NB4 (cell line): ENCODE results near the gene CAPNS2.

Source experiments
- DNase-seq: peaks from one replicate; pipeline ENCODE4 v3.0.0; 2010; ENCODE audit warnings: low read depth
- H3K4me3 ChIP-seq: one replicate; pipeline ENCODE4 v1.5.1; 2011; ENCODE audit warnings: mild to moderate bottlenecking, low read depth, low read length, moderate library complexity
- CTCF ChIP-seq: IDR thresholded peaks from one replicate; pipeline ENCODE4 v1.5.1; 2012; ENCODE audit warnings: low read depth, low read length
- MYC ChIP-seq: IDR thresholded peaks from 2 replicates; pipeline ENCODE4 v1.6.1; 2011; ENCODE audit warnings: low read depth, low read length
- POLR2A ChIP-seq: IDR thresholded peaks from 2 replicates; pipeline ENCODE4 v1.6.1; 2011; ENCODE audit warnings: mild to moderate bottlenecking; ENCODE audit not compliant: insufficient read length; ENCODE audit errors: extremely low read depth
- TF ChIP-seq, protein P1 (sequence below): IDR thresholded peaks from 2 replicates; pipeline ENCODE4 v1.6.1; 2011; ENCODE audit warnings: low read depth, low read length

The CAPNS2 gene

GRCh38 chr16:55561319-55561848 lies 5.1 kb upstream of the CAPNS2 start:
- DNase-seq, result no peak

DNA sequence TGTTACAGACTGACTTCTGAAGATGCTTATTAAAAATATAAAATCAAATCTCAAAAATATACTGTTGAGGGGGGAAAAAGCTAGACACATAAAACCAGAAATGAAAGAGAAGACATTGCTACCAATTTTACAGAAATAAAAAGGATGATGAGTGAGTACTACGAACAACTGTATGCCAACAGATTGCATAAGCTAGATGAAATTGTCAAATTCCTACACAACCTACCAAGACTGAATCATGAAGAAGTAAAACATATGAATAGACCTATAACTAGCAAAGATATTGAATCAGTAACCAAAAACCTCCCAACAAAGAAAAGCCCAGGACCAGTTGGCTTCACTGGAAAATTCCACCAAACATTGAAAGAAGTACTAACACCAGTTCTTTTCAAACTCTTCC lies 3.5 kb upstream of the CAPNS2 start:
- no peak overlapping the region for H3K4me3 ChIP-seq
- DNase-seq, result no peak
- TF ChIP-seq MYC (no peak), CTCF (no peak), POLR2A (no peak)
- TF ChIP-seq, protein P1, sequence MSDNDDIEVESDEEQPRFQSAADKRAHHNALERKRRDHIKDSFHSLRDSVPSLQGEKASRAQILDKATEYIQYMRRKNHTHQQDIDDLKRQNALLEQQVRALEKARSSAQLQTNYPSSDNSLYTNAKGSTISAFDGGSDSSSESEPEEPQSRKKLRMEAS, result no peak

More at GRCh38 chr16:55561319-55561848, 5.1 kb upstream of the CAPNS2 start:
- no peak for TF ChIP-seq POLR2A
- TF ChIP-seq MYC, result no peak
- TF ChIP-seq CTCF, result no peak
- TF ChIP-seq, protein P1, result no peak
- no peak overlapping the region for H3K4me3 ChIP-seq

DNA sequence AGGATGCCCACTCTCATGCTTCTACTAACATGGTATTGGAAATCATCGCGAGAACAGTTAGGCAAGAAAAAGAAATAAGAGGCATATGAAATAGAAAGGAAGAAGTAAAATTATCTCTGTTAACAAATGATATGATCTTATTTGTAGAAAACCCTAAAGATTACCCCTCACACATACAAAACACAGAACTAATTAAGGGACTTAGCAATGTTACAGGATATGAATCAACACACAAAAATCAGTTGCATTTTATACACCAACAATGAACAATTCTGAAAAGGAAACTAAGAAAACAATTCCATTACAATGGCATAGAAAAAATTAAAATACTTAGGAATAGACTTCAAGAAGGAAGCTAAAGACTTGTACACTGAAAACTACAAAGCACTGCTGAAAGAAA lies 2.7 kb upstream of the CAPNS2 start:
- H3K4me3 ChIP-seq, result no peak overlapping the region
- no peak for TF ChIP-seq POLR2A
- no peak for TF ChIP-seq CTCF
- TF ChIP-seq MYC, result no peak
- TF ChIP-seq, protein P1, result no peak
- DNase-seq, result no peak

DNA sequence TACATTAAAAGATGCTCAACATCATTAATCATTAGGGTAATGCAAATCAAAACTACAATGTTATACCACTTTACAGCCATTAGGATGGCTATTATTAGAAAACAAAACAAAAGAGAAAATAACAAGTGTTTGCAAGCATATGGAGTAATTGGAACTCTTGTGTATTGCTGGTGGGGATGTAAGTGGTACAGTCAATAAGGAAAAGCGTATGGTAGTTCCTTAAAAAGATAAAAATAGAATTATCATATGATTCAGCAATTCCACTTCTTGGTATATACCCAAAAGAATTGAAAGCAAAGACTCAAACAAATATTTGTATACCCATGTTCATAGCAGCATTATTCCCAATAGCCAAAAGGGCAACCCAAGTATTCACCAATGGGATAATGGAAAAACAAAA lies 1.4 kb upstream of the CAPNS2 start:
- TF ChIP-seq, protein P1, result no peak
- no peak for TF ChIP-seq CTCF
- no peak for TF ChIP-seq POLR2A
- no peak for TF ChIP-seq MYC
- H3K4me3 ChIP-seq, result no peak overlapping the region
- no peak for DNase-seq

- peak; percentile 60 for DNase-seq
Measured at GRCh38 chr16:55567382-55567781, 898 bp downstream of the CAPNS2 start.

More at GRCh38 chr16:55567382-55567781, 898 bp downstream of the CAPNS2 start:
- no peak for TF ChIP-seq MYC
- no peak for TF ChIP-seq POLR2A
- TF ChIP-seq CTCF, result no peak
- TF ChIP-seq, protein P1, result no peak
- no peak overlapping the region for H3K4me3 ChIP-seq
